Measurements from ENCODE around the gene NACC1. TPM values are rescaled to one million over a fixed set of nuclear protein-coding genes. Genes with fewer than 3 reads are reported as not detected.
A peak's percentile ranks its signal among the peaks of the same experiment; 100 is the strongest.

NACC1 gene
- total and polyA plus RNA-seq, 2 experiments from 2014 or later = 12.4 to 260 TPM

DNA sequence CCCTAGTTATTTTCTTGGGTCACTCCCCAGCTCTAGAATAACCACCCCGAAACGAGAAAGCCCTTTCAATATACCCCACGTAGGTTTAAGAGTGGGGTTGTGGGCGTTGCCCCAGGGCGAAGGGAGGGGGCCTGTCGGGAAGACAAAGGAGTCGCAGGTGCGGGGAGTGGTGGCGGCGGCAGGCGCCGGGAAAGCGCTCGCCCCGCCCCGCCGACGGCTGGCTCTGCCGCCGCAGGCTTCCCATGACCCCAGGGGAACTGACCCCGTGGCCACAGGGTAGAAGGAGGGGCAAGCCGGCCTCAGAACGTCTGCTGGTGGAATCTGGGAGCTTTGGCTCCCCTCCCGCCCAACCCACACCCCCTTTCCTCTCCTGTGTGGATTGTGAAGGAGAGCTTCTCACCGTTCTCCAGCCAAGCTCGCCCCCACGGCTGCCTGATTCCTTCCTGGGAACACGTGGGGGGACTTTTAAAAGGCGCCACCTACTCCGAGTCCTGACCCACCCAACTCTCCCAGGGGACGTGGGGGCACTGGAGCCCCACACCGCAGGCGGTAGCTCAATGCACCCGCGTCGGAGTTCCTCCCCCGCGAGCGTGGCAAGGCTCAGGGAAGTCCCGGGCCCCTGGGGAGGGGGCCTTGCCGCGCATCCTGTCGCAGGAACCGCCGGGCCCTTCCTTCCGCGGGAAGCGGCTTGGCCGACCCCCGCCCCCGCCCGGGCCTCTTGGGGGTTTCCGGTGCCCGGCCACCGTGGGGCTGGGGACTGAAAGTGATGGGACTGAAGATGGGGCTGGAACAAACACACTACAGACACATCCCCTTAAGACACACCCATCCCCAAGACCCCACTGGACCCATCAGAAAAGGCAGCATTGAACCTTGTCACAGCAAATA, 37.7 kb downstream of the NACC1 start:
- Histone ChIP-seq H3K79me2 (replicated peaks; ENCODE audit: insufficient read depth) (peaks cover 40% of the 10 kb centered on the region), H3K4me3 (peak overlapping the region; percentile 100), H3F3A (replicated peaks; ENCODE audit: low read depth) (peaks cover 32% of the 10 kb centered on the region), H3K9me2 (ENCODE audit: insufficient read depth) (no peaks in the 10 kb centered on the region), H2AFZ (no peak overlapping the region), H4K20me1 (replicated peaks; ENCODE audit: insufficient read depth) (peaks cover 8% of the 10 kb centered on the region), H3K27ac (ENCODE audit: low read depth) (peak overlapping the region; percentile 100), H3K27me3 (ENCODE audit: insufficient read depth) (no peaks in the 10 kb centered on the region), H3K36me3 (ENCODE audit: insufficient read depth) (peaks cover 7% of the 10 kb centered on the region; the same call in 1 of the 2 replicates), H3K4me1 (ENCODE audit: insufficient read depth) (peaks cover 23% of the 10 kb centered on the region), H3K4me2 (peak overlapping the region; percentile 99)
- peak; percentile 34 for ATAC-seq
- H3K27ac Mint-ChIP-seq = peak overlapping the region; percentile 100
- TF ChIP-seq STAT1 (IDR thresholded peaks at IDR 0.05; ENCODE audit: unreplicated experiment) (no peak), POLR2AphosphoS5 (IDR thresholded peaks at IDR 0.05; ENCODE audit: low read depth) (peak; percentile 9), EZH2phosphoT487 (IDR thresholded peaks at IDR 0.05; ENCODE audit: unreplicated experiment) (no peak), ZNF114 (CRISPR knock-in tag; IDR thresholded peaks at IDR 0.05) (no peak)
- TF ChIP-seq, protein P1, sequence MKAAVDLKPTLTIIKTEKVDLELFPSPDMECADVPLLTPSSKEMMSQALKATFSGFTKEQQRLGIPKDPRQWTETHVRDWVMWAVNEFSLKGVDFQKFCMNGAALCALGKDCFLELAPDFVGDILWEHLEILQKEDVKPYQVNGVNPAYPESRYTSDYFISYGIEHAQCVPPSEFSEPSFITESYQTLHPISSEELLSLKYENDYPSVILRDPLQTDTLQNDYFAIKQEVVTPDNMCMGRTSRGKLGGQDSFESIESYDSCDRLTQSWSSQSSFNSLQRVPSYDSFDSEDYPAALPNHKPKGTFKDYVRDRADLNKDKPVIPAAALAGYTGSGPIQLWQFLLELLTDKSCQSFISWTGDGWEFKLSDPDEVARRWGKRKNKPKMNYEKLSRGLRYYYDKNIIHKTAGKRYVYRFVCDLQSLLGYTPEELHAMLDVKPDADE (IDR thresholded peaks at IDR 0.05) = peak; percentile 66
- TF ChIP-seq, protein P2, sequence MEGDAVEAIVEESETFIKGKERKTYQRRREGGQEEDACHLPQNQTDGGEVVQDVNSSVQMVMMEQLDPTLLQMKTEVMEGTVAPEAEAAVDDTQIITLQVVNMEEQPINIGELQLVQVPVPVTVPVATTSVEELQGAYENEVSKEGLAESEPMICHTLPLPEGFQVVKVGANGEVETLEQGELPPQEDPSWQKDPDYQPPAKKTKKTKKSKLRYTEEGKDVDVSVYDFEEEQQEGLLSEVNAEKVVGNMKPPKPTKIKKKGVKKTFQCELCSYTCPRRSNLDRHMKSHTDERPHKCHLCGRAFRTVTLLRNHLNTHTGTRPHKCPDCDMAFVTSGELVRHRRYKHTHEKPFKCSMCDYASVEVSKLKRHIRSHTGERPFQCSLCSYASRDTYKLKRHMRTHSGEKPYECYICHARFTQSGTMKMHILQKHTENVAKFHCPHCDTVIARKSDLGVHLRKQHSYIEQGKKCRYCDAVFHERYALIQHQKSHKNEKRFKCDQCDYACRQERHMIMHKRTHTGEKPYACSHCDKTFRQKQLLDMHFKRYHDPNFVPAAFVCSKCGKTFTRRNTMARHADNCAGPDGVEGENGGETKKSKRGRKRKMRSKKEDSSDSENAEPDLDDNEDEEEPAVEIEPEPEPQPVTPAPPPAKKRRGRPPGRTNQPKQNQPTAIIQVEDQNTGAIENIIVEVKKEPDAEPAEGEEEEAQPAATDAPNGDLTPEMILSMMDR (conservative IDR thresholded peaks at IDR 0.05; ENCODE audit: low read depth in 2 of 2) = 0 out of 4 replicates have a peak, but pooled peaks of 1 of the 2 experiments have one; percentile 2
- peaks cover 24% of the 10 kb centered on the region for H3K4me1 Mint-ChIP-seq
- H3K36me3 Mint-ChIP-seq (ENCODE audit: low read depth) = peaks cover 28% of the 10 kb centered on the region
- peak overlapping the region; percentile 99 for H3K4me3 Mint-ChIP-seq
- peaks cover 20% of the 10 kb centered on the region for H3K9me3 Mint-ChIP-seq
- DNase-seq (ENCODE audit: low spot score) = peak; percentile 93
- H3K27me3 Mint-ChIP-seq (ENCODE audit: insufficient read depth, low read depth, poor library complexity) = peaks cover 56% of the 10 kb centered on the region

DNA sequence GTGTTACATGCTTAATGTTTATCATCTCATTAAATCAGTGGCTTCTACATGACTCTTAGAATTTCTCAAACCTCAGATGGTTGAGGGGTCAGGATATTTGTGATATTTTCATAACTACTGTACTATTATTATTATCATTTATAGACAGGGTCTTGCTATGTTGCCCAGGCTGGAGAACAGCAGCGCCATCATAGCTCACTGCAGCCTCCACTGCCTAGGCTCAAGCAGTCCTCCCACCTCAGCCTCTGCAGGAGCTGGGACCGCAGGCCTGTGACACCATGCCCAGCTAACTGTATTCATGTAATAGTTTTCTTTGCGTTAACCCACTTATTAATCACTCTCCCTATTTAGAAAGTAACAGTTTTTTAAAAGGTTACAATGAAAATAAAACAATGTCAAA, 41.6 kb downstream of the NACC1 start:
- Mint-ChIP-seq H3K27me3 (ENCODE audit: insufficient read depth, low read depth, poor library complexity) (peaks cover 36% of the 10 kb centered on the region), H3K4me3 (no peak overlapping the region), H3K4me1 (peaks cover 35% of the 10 kb centered on the region), H3K9me3 (peaks cover 3% of the 10 kb centered on the region), H3K36me3 (ENCODE audit: low read depth) (peaks cover 6% of the 10 kb centered on the region), H3K27ac (no peak overlapping the region)
- Histone ChIP-seq H3K4me3 (no peak overlapping the region), H3K4me1 (ENCODE audit: insufficient read depth) (peaks cover 43% of the 10 kb centered on the region), H3K79me2 (replicated peaks; ENCODE audit: insufficient read depth) (peaks cover 19% of the 10 kb centered on the region), H3K36me3 (ENCODE audit: insufficient read depth) (no peaks in the 10 kb centered on the region), H3K27ac (ENCODE audit: low read depth) (no peak overlapping the region), H4K20me1 (replicated peaks; ENCODE audit: insufficient read depth) (no peaks in the 10 kb centered on the region; the same call in 1 of the 2 replicates), H3K4me2 (no peak overlapping the region), H3K9me2 (ENCODE audit: insufficient read depth) (no peaks in the 10 kb centered on the region), H2AFZ (no peak overlapping the region), H3F3A (replicated peaks; ENCODE audit: low read depth) (peaks cover 23% of the 10 kb centered on the region), H3K27me3 (ENCODE audit: insufficient read depth) (no peaks in the 10 kb centered on the region)
- ATAC-seq (no peak), DNase-seq (ENCODE audit: low spot score) (no peak)
- TF ChIP-seq ZNF331 (CRISPR knock-in tag; IDR thresholded peaks at IDR 0.05; ENCODE audit: low read depth) (no peak), JUNB (IDR thresholded peaks at IDR 0.05; ENCODE audit: unreplicated experiment) (no peak), NANOG (IDR thresholded peaks at IDR 0.05; ENCODE audit: borderline replicate concordance) (no peak)
- TF ChIP-seq, protein P2 (conservative IDR thresholded peaks at IDR 0.05; ENCODE audit: low read depth in 2 of 2) = no peak
- TF ChIP-seq, protein P3, sequence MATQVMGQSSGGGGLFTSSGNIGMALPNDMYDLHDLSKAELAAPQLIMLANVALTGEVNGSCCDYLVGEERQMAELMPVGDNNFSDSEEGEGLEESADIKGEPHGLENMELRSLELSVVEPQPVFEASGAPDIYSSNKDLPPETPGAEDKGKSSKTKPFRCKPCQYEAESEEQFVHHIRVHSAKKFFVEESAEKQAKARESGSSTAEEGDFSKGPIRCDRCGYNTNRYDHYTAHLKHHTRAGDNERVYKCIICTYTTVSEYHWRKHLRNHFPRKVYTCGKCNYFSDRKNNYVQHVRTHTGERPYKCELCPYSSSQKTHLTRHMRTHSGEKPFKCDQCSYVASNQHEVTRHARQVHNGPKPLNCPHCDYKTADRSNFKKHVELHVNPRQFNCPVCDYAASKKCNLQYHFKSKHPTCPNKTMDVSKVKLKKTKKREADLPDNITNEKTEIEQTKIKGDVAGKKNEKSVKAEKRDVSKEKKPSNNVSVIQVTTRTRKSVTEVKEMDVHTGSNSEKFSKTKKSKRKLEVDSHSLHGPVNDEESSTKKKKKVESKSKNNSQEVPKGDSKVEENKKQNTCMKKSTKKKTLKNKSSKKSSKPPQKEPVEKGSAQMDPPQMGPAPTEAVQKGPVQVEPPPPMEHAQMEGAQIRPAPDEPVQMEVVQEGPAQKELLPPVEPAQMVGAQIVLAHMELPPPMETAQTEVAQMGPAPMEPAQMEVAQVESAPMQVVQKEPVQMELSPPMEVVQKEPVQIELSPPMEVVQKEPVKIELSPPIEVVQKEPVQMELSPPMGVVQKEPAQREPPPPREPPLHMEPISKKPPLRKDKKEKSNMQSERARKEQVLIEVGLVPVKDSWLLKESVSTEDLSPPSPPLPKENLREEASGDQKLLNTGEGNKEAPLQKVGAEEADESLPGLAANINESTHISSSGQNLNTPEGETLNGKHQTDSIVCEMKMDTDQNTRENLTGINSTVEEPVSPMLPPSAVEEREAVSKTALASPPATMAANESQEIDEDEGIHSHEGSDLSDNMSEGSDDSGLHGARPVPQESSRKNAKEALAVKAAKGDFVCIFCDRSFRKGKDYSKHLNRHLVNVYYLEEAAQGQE (IDR thresholded peaks at IDR 0.05; ENCODE audit: unreplicated experiment) = no peak

Measured in GM23338 (cell line).